Measurements from ENCODE around the gene XXYLT1. TPM values are rescaled to one million over a fixed set of nuclear protein-coding genes. Genes with fewer than 3 reads are reported as not detected.

The XXYLT1 gene
- total and polyA plus RNA-seq, 9 of the 15 experiments (the other 6 are each of a cell fraction or from before 2014, with no cell fraction given), result 1.9 to 18.9 (median 15.0) TPM

DNA sequence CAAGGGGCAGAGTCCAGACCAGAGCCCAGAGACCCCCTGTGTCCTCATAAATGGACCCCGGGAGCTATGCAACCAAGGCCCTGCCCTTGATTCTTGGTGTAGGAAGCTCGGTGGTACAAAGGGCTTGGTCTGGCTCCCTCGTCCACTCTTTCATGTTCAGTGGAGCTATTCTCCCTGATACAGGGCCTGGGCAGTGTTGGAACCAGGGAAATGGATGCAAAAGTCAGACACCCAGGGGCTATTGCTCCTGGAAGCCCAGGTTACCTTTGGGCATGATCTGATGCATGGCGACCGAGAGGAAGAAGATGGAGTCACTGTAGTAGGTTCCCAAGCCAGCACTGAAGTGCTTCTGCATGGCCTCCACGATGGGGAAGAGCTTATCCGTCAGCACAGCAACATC lies 44.5 kb downstream of the XXYLT1 start:
- Histone ChIP-seq H2AFZ (ENCODE audit: low read depth, low read length) (no peak overlapping the region), H3K9ac (ENCODE audit: insufficient read depth in 1 of 2, low read depth in 2 of 2, low read length in 2 of 2) (no peak overlapping the region), H3K79me2 (ENCODE audit: control insufficient read depth, insufficient read depth, low read length) (no peaks in the 10 kb centered on the region), H4K20me1 (replicated peaks; ENCODE audit: control insufficient read depth, insufficient read depth, low read length) (no peaks in the 10 kb centered on the region), H3K9me1 (ENCODE audit: control insufficient read depth, insufficient read depth, low read length) (no peaks in the 10 kb centered on the region), H3K4me3 (no peak overlapping the region), H3K4me2 (ENCODE audit: insufficient read depth, low read length) (no peak overlapping the region), H3K4me1 (replicated peaks in 1 of 2; ENCODE audit: control insufficient read depth in 2 of 2, insufficient read depth in 2 of 2, low read length in 2 of 2) (peaks cover 0 to 1% of the 10 kb centered on the region in 2 experiments; a peak in 1 of 5 replicates), H3K36me3 (ENCODE audit: control insufficient read depth, insufficient read depth, low read length) (peaks cover 13% of the 10 kb centered on the region; the same call in 1 of the 3 replicates), H3K27ac (ENCODE audit: extremely low read depth, low read depth, low read length) (no peak overlapping the region), H3K27me3 (ENCODE audit: control insufficient read depth in 2 of 2, insufficient read depth in 2 of 2, low read length in 2 of 2) (no peaks in the 10 kb centered on the region), H3K9me3 (replicated peaks; ENCODE audit: control insufficient read depth, insufficient read depth, low read depth, low read length) (no peaks in the 10 kb centered on the region)
- DNase-seq (ENCODE audit: extremely low read depth in 1 of 4, low spot score in 3 of 4) (no peak), FAIRE-seq (no peak), ATAC-seq (no peak)
- BruUV-seq (replicated peaks), result no TSS peak
- in situ Hi-C loops (cut with MboI) (no loop called here), intact Hi-C loops (cut with micrococcal nuclease) (no loop called here)
- ChIA-PET POLR2A (interaction anchor here (0.7 to 1.1 kb wide), 3 partner anchors 13 to 57 kb away, joined by 3 read pairs; no protein-coding TSS in a partner anchor), CTCF (ENCODE audit: low intra/inter-chr PET ratio) (no interaction called here)
- WGBS (ENCODE audit: insufficient coverage, low coverage, missing lambda C conversion rate), result 83% methylated on average over 7 of the region's 7 CpGs
- TF ChIP-seq ARHGAP35 (IDR thresholded peaks at IDR 0.05; ENCODE audit: partially characterized antibody) (no peak), GTF2A2 (tag; IDR thresholded peaks at IDR 0.05) (no peak), YBX1 (IDR thresholded peaks at IDR 0.05) (no peak), NUFIP1 (IDR thresholded peaks at IDR 0.05; ENCODE audit: partially characterized antibody) (no peak), BRD4 (IDR thresholded peaks at IDR 0.05) (no peak)
- TF ChIP-seq, protein P1, sequence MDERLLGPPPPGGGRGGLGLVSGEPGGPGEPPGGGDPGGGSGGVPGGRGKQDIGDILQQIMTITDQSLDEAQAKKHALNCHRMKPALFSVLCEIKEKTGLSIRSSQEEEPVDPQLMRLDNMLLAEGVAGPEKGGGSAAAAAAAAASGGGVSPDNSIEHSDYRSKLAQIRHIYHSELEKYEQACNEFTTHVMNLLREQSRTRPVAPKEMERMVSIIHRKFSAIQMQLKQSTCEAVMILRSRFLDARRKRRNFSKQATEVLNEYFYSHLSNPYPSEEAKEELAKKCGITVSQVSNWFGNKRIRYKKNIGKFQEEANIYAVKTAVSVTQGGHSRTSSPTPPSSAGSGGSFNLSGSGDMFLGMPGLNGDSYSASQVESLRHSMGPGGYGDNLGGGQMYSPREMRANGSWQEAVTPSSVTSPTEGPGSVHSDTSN (CRISPR knock-in tag; IDR thresholded peaks at IDR 0.05; ENCODE audit: low read depth), result no peak
- TF ChIP-seq, protein P1 (tag; conservative IDR thresholded peaks at IDR 0.05; ENCODE audit: low read depth), result no peak
- TF ChIP-seq, protein P2, sequence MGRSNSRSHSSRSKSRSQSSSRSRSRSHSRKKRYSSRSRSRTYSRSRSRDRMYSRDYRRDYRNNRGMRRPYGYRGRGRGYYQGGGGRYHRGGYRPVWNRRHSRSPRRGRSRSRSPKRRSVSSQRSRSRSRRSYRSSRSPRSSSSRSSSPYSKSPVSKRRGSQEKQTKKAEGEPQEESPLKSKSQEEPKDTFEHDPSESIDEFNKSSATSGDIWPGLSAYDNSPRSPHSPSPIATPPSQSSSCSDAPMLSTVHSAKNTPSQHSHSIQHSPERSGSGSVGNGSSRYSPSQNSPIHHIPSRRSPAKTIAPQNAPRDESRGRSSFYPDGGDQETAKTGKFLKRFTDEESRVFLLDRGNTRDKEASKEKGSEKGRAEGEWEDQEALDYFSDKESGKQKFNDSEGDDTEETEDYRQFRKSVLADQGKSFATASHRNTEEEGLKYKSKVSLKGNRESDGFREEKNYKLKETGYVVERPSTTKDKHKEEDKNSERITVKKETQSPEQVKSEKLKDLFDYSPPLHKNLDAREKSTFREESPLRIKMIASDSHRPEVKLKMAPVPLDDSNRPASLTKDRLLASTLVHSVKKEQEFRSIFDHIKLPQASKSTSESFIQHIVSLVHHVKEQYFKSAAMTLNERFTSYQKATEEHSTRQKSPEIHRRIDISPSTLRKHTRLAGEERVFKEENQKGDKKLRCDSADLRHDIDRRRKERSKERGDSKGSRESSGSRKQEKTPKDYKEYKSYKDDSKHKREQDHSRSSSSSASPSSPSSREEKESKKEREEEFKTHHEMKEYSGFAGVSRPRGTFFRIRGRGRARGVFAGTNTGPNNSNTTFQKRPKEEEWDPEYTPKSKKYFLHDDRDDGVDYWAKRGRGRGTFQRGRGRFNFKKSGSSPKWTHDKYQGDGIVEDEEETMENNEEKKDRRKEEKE (IDR thresholded peaks at IDR 0.05; ENCODE audit: borderline replicate concordance in 1 of 2, control insufficient read depth in 1 of 2, low read depth in 2 of 2, low read length in 1 of 2), result no peak
- TF ChIP-seq, protein P3, sequence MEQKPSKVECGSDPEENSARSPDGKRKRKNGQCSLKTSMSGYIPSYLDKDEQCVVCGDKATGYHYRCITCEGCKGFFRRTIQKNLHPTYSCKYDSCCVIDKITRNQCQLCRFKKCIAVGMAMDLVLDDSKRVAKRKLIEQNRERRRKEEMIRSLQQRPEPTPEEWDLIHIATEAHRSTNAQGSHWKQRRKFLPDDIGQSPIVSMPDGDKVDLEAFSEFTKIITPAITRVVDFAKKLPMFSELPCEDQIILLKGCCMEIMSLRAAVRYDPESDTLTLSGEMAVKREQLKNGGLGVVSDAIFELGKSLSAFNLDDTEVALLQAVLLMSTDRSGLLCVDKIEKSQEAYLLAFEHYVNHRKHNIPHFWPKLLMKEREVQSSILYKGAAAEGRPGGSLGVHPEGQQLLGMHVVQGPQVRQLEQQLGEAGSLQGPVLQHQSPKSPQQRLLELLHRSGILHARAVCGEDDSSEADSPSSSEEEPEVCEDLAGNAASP (IDR thresholded peaks at IDR 0.05), result no peak
- TF ChIP-seq, protein P4, sequence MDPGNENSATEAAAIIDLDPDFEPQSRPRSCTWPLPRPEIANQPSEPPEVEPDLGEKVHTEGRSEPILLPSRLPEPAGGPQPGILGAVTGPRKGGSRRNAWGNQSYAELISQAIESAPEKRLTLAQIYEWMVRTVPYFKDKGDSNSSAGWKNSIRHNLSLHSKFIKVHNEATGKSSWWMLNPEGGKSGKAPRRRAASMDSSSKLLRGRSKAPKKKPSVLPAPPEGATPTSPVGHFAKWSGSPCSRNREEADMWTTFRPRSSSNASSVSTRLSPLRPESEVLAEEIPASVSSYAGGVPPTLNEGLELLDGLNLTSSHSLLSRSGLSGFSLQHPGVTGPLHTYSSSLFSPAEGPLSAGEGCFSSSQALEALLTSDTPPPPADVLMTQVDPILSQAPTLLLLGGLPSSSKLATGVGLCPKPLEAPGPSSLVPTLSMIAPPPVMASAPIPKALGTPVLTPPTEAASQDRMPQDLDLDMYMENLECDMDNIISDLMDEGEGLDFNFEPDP (CRISPR knock-in tag; IDR thresholded peaks at IDR 0.05), result no peak
- TF ChIP-seq, protein P5, sequence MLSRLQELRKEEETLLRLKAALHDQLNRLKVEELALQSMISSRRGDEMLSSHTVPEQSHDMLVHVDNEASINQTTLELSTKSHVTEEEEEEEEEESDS (CRISPR knock-in tag; IDR thresholded peaks at IDR 0.05), result no peak

Measured in K562 (cell line).